ENCODE data around the gene CLRN2.

- TF ChIP-seq, protein P1, sequence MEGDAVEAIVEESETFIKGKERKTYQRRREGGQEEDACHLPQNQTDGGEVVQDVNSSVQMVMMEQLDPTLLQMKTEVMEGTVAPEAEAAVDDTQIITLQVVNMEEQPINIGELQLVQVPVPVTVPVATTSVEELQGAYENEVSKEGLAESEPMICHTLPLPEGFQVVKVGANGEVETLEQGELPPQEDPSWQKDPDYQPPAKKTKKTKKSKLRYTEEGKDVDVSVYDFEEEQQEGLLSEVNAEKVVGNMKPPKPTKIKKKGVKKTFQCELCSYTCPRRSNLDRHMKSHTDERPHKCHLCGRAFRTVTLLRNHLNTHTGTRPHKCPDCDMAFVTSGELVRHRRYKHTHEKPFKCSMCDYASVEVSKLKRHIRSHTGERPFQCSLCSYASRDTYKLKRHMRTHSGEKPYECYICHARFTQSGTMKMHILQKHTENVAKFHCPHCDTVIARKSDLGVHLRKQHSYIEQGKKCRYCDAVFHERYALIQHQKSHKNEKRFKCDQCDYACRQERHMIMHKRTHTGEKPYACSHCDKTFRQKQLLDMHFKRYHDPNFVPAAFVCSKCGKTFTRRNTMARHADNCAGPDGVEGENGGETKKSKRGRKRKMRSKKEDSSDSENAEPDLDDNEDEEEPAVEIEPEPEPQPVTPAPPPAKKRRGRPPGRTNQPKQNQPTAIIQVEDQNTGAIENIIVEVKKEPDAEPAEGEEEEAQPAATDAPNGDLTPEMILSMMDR (IDR thresholded peaks at IDR 0.05; ENCODE audit: poor library complexity, severe bottlenecking), result no peak
- TF ChIP-seq EZH2 (IDR thresholded peaks at IDR 0.05; ENCODE audit: borderline replicate concordance, insufficient read depth, low read length, poor library complexity, severe bottlenecking), result no peak
Observed at GRCh38 chr4:17535242-17535641, 20.3 kb downstream of the CLRN2 start.
